HG03354 (cell line): ENCODE measurements around the gene NCBP1.
"Not testable (repeated sequence)": the region's sequence is repeated elsewhere in the genome, so short reads cannot be mapped to it uniquely, and the experiment has no call there.

ENCODE experiments used
- ATAC-seq: cut with Tn5 transposase; IDR thresholded peaks from one replicate; pipeline ENCODE4 v1.9.1; 2021; ENCODE audit warnings: mild to moderate bottlenecking; ENCODE audit not compliant: unreplicated experiment, poor library complexity, severe bottlenecking

Gene NCBP1

DNA sequence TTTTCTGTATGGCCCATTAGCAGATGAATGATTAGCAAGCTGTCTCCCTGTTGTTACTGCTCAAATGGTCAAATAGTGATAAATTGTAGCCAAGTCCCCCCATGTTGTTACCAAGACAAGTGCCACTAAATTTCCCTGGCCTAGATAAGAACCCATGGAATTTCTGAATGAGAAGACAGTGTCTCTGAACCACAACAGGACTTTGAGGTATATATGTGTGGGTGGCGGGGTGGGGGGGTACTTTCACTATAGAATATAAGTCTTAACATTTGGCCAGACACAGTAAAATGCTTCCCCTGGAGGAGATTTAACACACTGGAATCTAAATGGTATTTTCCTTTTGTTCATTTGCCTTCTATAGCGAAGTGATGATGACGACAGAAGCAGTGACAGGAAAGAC lies 34.9 kb downstream of the NCBP1 start:
- ATAC-seq, result no peak

DNA sequence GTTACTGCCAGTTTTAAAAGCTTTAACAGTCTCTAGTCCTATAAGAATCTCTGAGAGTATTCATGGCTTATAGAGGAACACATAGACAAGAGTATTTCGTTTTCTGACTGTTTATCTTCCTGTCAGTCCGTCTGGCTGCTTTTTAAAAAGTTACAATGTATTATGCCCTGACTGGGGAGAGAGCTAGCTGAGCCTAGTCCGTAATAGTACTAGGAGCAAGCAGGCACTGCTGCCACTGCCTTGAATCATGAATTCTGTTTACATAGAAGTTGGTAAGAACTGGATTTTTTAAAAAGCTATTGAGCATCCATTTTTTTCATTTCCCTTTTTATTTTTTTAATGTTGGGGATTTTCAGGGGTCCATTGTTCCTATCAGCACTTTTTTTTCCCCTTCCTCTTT lies 37.0 kb downstream of the NCBP1 start:
- no peak for ATAC-seq

DNA sequence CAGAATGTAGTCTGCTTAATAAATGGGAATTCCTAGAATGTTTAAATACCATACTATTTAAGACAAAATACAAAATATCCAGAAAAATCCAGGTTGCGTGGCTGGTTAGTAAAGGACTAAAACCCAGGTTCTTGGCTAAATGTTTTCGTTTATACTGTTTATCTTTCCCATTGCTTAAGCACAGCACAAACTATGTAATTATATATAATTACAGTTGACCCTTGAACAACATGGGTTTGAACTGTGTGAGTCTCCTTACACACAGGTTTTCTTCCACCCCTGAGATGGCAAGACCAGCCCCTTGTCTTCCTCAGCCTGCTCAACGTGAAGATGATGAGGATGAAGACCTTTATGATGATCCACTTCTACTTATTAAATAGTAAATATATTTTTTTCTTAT lies 38.8 kb downstream of the NCBP1 start:
- ATAC-seq, result no peak

DNA sequence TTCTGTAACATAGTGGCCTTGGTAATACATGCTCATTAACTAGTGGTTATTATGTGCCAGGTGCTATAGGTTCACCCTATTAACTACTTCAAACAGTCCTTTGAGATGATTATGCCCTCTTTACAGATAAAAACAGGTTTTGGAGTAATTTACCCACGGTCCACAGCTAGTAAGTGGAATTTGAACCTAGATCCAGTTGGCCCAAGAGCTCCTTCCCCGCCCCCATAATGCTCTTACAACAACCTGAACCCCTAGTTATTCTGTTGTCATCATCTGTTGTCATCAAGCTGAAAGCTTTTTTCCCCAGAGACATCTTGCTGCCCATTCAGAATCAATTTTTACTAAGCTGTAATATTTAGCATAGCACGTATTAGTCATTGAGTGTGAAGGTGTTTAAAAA lies 40.3 kb downstream of the NCBP1 start:
- no peak for ATAC-seq

DNA sequence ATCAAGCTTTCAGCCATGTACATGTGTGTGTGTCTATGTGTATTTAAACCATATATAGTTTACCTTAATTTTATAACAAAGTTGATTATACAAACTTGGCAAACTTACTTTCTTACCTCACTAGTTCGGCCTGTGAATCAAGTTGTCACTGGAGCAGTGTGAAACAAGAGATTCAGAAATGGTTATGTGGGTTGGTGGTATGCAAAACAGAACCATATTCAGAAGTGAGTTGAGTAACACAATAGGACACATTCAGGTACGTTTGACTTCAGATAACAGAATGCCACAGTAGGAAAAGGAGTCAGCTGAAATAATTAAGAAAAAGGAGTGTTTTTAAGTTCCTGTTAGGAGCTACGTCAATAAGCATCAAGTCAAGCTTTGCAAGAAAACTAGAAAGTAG lies 42.0 kb downstream of the NCBP1 start:
- ATAC-seq, result no peak

DNA sequence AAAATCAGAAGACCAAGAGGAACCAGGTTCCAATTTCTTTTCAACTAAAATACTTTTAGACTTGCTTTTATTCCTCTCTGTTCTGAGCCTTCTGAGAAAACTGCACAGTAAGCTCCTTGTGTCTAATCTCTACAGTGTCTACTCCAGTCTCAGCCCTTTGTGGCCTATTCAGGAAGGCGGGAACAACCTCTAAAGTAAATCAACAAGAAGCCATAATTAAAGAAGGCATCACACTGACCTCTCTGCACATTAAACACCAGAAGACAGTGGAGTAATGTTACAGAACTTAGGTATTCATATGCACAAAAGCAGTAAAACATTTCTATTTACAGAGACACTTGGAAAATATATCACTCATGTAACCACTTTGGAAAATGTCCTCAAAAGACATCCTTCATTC lies 48.6 kb downstream of the NCBP1 start:
- ATAC-seq, result no peak

DNA sequence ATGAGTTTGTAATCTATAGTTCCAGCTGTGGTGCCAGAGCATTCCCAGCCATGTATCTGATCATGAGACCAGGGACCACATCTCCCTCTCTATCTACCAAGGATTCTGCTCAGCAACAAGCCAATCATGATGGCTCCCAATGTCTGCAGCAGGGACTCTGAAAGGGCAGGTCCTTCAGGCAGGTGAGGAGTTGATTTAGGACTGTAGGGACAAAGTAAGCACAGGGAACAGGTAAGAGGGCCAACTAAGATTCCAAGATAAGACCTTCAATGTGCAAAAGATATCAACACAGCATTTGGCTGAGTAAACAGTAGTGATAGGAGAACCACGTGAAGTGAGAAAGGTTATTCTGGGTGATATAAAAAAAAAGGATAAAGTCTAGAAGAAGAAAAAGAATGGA lies 55.0 kb downstream of the NCBP1 start:
- ATAC-seq, result no peak

DNA sequence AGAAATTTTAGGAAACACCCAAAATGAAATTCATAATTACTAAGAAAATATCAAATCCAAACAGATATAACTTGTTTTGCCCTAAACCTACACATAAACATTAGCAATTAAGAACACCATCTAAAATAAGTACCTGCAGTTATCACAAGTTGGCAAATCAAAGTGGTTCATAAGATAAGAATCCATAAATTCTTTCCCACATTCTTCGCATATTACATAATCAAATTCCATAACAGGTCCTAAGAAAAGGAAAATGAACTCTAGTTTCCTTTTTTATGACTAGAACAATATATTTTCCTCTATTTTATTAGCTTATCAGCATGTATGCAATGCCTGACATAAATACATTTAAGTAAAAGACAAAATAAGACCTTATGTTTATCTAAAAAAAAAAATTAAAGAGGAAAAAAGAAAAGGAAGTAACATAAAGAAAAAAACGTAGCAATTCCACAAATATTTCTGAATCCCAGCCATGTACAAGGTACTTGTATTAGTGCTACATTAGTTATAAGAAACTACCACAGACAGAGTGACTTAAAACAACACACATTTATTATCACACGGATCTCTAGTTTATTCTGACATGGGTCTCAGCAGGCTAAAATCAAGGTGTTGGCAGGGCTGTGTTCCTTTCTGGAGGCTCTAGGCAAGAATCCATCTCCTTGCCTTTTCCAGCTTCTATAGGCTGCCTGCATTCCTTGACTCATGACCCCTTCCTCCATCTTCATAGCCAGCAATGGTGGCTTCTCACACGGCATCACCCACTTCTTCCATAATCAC lies 56.0 kb downstream of the NCBP1 start:
- ATAC-seq, result no peak

DNA sequence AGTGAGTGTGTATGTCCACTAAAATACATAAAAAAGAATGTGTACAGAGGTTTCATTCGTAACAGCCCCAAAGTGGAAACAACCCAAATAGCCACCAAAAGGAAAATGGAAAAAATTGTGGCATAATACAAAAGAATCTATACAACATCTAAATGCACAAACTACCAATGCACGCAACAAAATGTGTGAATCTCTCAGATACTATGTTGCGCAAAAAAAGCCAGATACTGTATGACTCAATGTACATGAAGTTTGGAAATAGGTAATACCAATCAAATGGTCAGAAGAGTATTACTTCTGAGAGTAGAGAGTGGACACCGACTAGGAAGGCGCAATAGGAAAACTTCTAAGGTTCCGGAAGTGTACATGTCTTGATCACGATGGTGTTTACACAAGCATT lies 61.1 kb downstream of the NCBP1 start:
- ATAC-seq, result no peak

DNA sequence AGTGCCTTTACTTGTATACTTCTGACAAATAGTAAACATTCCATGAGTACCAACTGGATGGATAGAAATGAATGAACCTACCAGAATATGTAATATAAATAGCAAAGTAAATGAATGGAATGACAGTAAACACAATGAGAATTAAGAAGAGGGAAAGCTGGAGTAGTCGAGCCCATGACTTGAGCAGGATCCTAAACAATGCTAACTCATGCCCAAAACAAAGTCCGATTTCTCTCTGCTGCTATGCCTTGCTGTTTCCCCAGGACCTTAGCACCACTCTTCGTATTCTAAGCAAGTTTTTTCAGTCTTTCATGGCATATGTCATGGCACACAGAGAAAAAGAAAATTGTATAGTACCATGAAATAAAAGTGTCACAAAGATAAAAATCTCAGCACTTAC lies 61.8 kb downstream of the NCBP1 start:
- no peak for ATAC-seq

DNA sequence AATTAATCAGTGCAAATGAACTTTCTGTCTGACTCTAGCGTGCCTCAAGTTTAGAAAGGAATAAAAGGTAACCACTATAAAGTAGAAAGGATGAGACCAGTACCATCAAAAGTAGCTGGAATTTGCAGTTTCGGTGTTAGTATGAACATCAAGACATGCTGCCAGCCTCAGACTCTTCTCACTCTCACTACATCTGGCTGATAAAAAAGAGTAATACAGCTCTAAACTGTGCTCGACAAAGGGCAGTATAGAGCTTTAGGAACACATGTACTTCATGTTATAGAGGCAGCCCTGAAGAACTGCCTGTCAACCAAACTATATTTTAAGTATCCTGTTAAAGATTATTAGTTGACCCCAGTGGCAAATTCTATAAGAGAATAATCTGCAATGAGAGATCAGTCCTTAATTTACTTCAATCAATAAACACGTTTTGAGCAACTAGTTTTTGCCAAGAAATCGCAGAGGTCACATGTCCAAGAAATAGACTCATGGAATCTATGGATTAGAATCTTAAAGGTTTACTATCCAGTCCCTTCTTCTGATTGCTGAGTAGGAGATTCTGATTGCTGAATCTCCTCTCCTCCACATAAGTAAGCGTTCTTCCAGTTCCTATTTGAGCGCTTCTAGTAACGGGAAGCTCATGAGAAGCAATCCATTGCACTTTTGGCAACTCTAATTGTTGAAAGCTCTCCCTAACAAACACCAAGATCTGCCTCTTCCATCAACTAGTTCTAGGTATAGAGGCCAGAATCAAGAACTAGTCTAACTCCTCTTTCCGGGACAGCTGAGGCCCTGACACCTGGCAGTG lies 62.6 kb downstream of the NCBP1 start:
- no peak for ATAC-seq

DNA sequence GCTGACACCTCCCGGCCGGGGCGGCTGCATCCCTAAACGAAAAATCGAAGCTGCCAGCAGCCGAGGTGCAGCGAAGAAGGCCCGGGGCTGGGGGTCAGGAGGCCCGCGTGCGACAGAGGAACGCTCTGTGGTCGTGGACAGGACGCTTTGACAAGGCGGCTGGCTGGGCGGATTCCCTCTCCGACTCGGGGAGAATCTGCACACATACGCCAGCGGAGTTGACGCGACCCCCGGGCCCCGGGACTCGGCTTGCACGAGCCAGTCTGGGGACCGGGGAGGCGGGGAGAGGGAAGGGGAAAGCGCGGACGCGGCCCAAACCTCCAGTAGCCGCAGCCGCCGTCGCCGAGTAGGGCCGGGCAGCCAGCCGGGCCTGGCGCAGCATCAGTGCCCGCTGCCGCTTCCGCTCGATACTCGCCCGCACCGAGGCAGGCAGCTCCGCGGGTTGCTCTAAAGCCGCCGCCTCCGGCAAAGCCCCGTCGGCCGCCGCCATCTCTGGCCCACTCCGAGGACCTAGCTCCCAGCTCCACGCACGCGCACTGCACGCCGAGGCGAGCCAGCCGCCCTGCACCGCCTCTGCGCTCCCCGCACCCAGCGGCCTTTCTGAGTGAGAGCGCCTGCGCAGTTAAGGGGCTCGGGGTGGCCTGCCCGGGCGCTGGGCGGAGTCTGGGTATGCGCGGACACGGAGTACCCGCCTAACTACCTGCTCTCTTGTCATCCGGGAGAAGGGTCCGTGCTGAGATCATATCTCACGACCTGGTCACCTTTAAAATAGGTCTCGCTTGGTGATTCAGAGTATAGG lies 63.4 kb downstream of the NCBP1 start, which contains the start of gene XPA:
Gene XPA, minus strand, starts transcription at position 538 of the 799 bp plus-strand sequence. Its CDS starts 48 bp downstream, at position 490.
- peak; percentile 90 for ATAC-seq

DNA sequence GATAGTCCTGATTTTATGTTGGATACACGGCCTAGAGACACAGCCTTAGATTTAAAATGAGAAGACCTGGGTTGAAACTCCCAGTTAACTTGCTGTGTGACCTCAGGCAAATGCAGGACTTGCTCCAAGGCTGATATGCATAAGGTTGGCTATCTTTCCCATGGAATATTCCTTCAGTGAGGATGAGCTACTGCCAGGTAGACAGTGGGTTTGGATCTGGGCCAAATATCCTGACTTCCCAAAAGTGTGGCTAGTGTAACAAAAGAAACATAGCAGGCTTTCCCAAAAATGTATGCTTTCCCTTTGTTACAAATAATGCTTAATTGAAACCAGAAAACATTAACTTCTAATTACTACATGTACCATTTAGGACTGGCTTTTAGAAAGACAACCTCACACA lies 64.2 kb downstream of the NCBP1 start:
- ATAC-seq, result no peak

DNA sequence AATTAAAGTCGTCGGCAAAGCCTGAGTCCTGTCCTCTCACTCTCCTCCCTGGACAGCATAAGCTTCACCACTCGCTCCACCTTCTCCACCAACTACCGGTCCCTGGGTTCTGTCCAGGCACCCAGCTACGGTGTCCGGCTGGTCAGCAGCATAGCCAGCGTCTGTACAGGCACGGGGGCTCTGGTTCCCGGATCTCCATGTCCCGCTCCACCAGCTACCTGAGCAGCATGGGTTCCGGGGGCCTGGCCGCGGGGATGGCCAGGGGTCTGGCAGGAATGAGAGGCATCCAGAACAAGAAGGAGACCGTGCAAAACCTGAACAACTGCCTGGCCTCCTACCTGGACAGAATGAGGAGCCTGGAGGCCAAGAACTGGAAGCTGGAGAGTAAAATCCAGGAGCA lies 65.2 kb downstream of the NCBP1 start:
- ATAC-seq, result no peak

DNA sequence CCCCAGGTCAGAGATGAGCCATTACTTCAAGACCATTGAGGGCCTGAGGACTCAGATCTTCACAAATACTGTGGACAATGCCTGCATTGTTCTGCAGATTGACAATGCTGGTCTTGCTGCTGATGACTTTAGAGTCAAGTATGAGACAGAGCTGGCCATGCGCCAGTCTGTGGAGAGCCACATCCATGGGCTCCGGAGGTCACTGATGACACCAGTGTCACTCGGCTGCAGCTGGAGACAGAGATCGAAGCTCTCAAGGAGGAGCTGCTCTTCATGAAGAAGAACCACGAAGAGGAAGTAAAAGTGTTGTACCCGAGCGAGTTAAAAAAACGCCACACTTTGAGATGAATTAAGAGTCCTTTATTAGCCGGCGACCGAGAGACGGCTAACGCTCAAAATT lies 65.7 kb downstream of the NCBP1 start:
- not testable (repeated sequence) for ATAC-seq

DNA sequence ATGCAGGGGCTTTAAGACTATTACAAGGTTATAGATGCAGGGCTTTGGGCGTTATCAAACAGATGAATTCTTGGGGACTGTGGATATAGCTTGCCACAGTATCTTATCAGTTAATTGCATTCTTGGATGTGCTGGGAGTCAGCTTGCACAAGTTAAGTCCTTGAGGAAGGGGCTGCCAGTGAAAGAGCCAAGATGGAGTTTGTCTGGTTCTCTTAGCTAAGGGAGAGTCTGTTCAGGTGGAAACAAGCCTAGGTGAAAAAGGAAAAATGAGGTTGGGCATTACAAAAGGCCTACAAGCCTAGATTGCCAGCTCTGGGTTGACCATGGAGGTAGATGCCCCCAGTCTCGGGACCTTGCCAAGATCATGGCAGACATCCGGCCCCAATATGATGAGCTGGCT lies 66.2 kb downstream of the NCBP1 start:
- not testable (repeated sequence) for ATAC-seq

DNA sequence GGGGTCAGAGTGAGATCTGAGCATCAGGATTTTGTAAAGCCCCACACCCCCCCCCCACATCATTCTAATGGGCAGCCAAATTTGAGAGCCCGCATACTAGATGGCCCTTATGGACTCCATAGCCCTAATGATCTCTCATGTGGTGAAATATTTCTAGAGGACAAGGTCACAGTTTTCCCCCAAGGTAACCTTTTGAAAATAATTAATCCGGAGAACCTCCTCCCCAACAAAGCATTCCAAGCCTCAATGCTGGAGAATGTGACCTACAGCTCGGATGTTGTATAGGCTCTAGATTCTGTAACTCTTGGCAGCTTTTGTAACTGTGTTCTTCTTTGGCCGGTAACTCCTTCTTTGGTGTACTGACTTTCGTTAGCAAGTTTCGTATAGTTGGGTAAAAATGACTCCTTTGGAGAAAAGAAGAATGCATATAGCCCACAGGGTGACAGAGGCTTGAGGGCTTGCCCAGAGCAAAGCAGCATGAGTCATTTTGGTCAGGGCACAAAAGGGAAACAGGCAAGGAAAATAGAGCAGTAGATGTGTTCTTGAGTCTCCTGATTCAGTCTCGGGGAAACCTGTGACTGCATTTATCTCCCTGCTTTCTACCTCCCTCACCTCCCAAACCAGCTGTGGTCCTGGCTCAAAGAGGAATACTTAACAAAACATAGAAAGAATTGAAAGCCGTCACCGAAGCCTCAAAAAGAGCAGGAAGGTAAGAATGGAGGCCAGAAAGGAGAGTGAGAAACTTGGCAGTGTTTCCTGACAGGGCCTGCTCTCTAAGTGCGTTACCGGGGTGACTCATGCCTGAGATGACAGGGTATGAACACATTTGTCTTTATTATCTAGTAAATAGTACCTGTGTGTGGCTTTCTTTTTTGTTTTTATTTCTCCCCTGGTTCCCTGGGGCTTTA lies 70.1 kb downstream of the NCBP1 start:
- no peak for ATAC-seq

DNA sequence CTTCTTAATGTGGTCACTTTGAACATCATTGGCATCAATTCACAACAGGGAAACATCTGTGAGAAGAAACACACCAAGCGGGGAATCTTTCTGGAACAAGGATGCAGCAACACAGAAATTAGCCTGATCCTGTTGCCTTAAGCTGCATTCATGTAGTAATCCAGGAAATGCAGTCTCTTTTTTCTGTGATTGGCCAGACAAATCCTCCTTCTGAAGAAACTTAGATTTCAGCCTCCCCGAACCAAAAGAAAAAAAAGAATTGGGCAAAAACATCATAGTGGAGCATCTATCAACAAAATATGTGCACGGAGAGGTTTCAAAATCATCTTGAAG lies 70.7 kb downstream of the NCBP1 start:
- ATAC-seq, result no peak

DNA sequence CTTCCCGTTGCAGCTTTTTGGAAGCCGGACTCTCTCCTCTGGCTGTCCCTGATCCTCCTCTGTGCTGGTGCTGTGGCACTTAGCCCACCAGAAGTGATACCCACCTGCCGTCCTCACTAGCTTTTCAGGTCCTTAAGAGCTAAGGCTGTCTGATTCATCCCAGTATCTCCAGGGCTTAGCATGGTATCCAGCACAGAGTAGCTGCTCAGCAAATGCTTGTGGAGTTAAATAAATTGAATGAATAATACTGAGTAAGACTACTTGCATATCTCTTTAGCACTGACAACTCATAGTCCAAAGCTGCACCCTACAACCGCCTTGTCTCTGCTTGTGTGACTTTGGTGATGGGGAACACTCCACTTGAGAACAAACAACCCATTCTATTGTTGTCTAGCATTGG lies 71.2 kb downstream of the NCBP1 start:
- ATAC-seq, result no peak
